BLaER1 treated with 17β-estradiol and CSF1 and Interleukin-3, amounts not matched to agents 10 nM and 100 nM (cell line): ENCODE results near the gene PTP4A2.
"Not testable (repeated sequence)": the region's sequence is repeated elsewhere in the genome, so short reads cannot be mapped to it uniquely, and the experiment has no call there.

Experiments
- H3K27ac ChIP-seq, 11 experiments: shearing (Covaris generic); formaldehyde crosslinking; 2 replicates each; pipeline ENCODE4 v1.8.1; 2022
- H3K27me3 ChIP-seq, 11 experiments: shearing (Covaris generic); formaldehyde crosslinking; 2 replicates each; pipeline ENCODE4 v1.8.1; 2022
- H3K36me3 ChIP-seq, 11 experiments: shearing (Covaris generic); formaldehyde crosslinking; 2 replicates each; pipeline ENCODE4 v1.8.1; 2022
- H3K4me1 ChIP-seq, 10 experiments: shearing (Covaris generic); formaldehyde crosslinking; 2 replicates each; pipeline ENCODE4 v1.8.1; 2022
- H3K4me2 ChIP-seq, 11 experiments: shearing (Covaris generic); formaldehyde crosslinking; 2 replicates each; pipeline ENCODE4 v1.8.1; 2022
- H3K4me3 ChIP-seq, 10 experiments: shearing (Covaris generic); formaldehyde crosslinking; 2 replicates each; pipeline ENCODE4 v1.8.1; 2022
- H3K9ac ChIP-seq, 11 experiments: shearing (Covaris generic); formaldehyde crosslinking; 2 replicates each; pipeline ENCODE4 v1.8.1; 2022
- H3K9me3 ChIP-seq, 11 experiments: shearing (Covaris generic); formaldehyde crosslinking; replicated peaks in 1 of 11; 2 replicates each; pipeline ENCODE4 v1.8.1; 2022
- H4K20me1 ChIP-seq, 11 experiments: shearing (Covaris generic); formaldehyde crosslinking; 2 replicates each; pipeline ENCODE4 v1.8.1; 2022
- Cebpa-rat ChIP-seq, 11 experiments: shearing (Covaris generic); IDR thresholded peaks; 2 replicates each; pipeline ENCODE4 v1.8.1; 2022

Gene PTP4A2

GRCh38 chr1:31955917-31956736 lies 18.0 kb upstream of the PTP4A2 start:
- no peaks in the 10 kb centered on the region for H3K9me3 ChIP-seq
- H3K9ac ChIP-seq: peak overlapping the region; percentile 61 to 90 (median 78)
- peak; percentile 73 to 92 (median 88); a peak in 21 of 22 replicates for TF ChIP-seq Cebpa-rat (IDR thresholded peaks at IDR 0.05)
- no peak overlapping the region for H3K4me3 ChIP-seq
- H3K27me3 ChIP-seq: no peaks in the 10 kb centered on the region
- H3K4me2 ChIP-seq: peak overlapping the region; percentile 42 to 97 (median 87)
- H3K27ac ChIP-seq: peak overlapping the region; percentile 71 to 99 (median 91)
- no peaks in the 10 kb centered on the region for H3K36me3 ChIP-seq
- peaks cover 63 to 99% (median 94%) of the 10 kb centered on the region in 10 experiments for H3K4me1 ChIP-seq
- H4K20me1 ChIP-seq: no peaks in the 10 kb centered on the region

- Histone ChIP-seq H3K4me3 (no peak overlapping the region; a peak in 1 of 20 replicates), H3K36me3 (no peaks in the 10 kb centered on the region), H3K27me3 (no peaks in the 10 kb centered on the region), H3K4me2 (peak overlapping the region; percentile 67 to 97 (median 87)), H3K9ac (peak overlapping the region; percentile 59 to 90 (median 78)), H3K9me3 (no peaks in the 10 kb centered on the region), H3K4me1 (peaks cover 71 to 99% (median 94%) of the 10 kb centered on the region in 10 experiments), H4K20me1 (no peaks in the 10 kb centered on the region), H3K27ac (peak overlapping the region; percentile 71 to 99 (median 91))
- peak in 8 of 11 experiments; percentile 48 to 70 (median 62); a peak in 9 of 22 replicates for TF ChIP-seq Cebpa-rat (IDR thresholded peaks at IDR 0.05)
Observed at GRCh38 chr1:31954607-31955283, 16.6 kb upstream of the PTP4A2 start.

- H3K27ac ChIP-seq: peak overlapping the region in 10 of 11 experiments; percentile 19 to 98 (median 90); a peak in 16 of 22 replicates
- no peak overlapping the region for H3K4me3 ChIP-seq
- H3K9ac ChIP-seq: peak overlapping the region in 5 of 11 experiments; percentile 5 to 32 (median 16); a peak in 3 of 22 replicates
- H3K9me3 ChIP-seq: no peaks in the 10 kb centered on the region
- H4K20me1 ChIP-seq: no peaks in the 10 kb centered on the region
- H3K4me1 ChIP-seq: peaks cover 65 to 99% (median 91%) of the 10 kb centered on the region in 10 experiments
- H3K27me3 ChIP-seq: no peaks in the 10 kb centered on the region
- no peak for TF ChIP-seq Cebpa-rat (IDR thresholded peaks at IDR 0.05)
- H3K4me2 ChIP-seq: peak overlapping the region; percentile 44 to 97 (median 56); a peak in 18 of 22 replicates
- H3K36me3 ChIP-seq: no peaks in the 10 kb centered on the region
Observed at GRCh38 chr1:31952825-31953220, 14.7 kb upstream of the PTP4A2 start.

DNA sequence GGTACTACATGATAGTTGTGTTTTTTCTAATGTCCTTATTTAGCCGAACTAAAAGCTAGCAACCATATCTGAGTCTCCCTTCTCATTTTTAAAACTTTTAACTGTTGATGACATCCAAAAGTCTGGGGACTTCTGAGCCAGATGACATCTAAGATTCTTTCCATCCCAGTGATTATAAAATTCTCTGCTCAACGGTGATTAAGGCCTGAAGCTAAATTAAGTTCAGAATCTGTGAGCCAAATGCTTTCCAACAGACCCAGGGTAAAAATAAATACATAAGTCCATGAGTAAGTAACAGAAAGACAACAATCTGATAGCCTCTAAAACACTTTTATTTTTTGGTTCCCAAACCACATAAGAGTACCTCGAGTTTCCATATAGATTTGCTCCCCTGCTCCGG lies 13.1 kb upstream of the PTP4A2 start:
- Histone ChIP-seq H4K20me1 (no peaks in the 10 kb centered on the region), H3K4me3 (no peak overlapping the region), H3K4me1 (peaks cover 62 to 99% (median 89%) of the 10 kb centered on the region in 10 experiments), H3K27ac (peak overlapping the region in 8 of 11 experiments; percentile 3 to 91 (median 42); a peak in 13 of 22 replicates), H3K9me3 (no peaks in the 10 kb centered on the region), H3K36me3 (no peaks in the 10 kb centered on the region), H3K9ac (peak overlapping the region in 3 of 11 experiments; percentile 3 to 53 (median 36); a peak in 4 of 22 replicates), H3K4me2 (peak overlapping the region; percentile 44 to 97 (median 56)), H3K27me3 (no peaks in the 10 kb centered on the region)
- no peak for TF ChIP-seq Cebpa-rat (IDR thresholded peaks at IDR 0.05)

DNA sequence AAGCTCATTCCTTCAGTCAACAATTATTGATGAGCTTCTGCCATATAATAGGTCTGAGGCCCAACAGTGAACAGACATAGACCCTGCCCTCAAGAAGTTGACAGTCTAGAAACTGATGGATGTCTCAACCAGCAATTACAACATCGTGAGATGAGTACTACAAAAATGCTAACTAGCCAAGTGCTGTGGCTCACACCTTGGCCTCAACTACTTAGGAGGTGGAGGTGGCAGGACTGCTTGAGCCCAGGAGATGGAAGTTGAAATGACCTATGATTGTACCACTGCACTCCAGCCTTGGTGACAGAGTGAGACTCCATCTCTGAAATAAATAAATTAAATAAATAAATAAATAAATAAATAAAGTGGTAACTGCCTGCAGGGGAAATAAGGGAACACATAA lies 11.7 kb upstream of the PTP4A2 start:
- Histone ChIP-seq H3K27ac (no peak overlapping the region), H3K4me1 (peaks cover 56 to 99% (median 88%) of the 10 kb centered on the region in 10 experiments), H3K27me3 (no peaks in the 10 kb centered on the region), H3K4me2 (0 out of 22 replicates have a peak overlapping the region, but pooled peaks of 1 of the 11 experiments have one; percentile 91), H3K9ac (no peak overlapping the region), H3K9me3 (no peaks in the 10 kb centered on the region), H4K20me1 (no peaks in the 10 kb centered on the region), H3K4me3 (no peak overlapping the region), H3K36me3 (no peaks in the 10 kb centered on the region)
- no peak for TF ChIP-seq Cebpa-rat (IDR thresholded peaks at IDR 0.05)

GRCh38 chr1:31945677-31946076 lies 7.5 kb upstream of the PTP4A2 start:
- not testable (repeated sequence) for H4K20me1 ChIP-seq, H3K36me3 ChIP-seq, H3K27me3 ChIP-seq, H3K4me3 ChIP-seq, H3K9me3 ChIP-seq
- Histone ChIP-seq H3K4me2 (peak overlapping the region in 10 of 11 experiments; percentile 83 to 96 (median 92); a peak in 15 of 22 replicates), H3K27ac (peak overlapping the region in 9 of 11 experiments; percentile 93 to 99 (median 98); a peak in 14 of 22 replicates), H3K9ac (peak overlapping the region in 1 of 11 experiments; percentile 91; a peak in 3 of 22 replicates), H3K4me1 (peaks cover 63 to 99% (median 88%) of the 10 kb centered on the region in 10 experiments)

DNA sequence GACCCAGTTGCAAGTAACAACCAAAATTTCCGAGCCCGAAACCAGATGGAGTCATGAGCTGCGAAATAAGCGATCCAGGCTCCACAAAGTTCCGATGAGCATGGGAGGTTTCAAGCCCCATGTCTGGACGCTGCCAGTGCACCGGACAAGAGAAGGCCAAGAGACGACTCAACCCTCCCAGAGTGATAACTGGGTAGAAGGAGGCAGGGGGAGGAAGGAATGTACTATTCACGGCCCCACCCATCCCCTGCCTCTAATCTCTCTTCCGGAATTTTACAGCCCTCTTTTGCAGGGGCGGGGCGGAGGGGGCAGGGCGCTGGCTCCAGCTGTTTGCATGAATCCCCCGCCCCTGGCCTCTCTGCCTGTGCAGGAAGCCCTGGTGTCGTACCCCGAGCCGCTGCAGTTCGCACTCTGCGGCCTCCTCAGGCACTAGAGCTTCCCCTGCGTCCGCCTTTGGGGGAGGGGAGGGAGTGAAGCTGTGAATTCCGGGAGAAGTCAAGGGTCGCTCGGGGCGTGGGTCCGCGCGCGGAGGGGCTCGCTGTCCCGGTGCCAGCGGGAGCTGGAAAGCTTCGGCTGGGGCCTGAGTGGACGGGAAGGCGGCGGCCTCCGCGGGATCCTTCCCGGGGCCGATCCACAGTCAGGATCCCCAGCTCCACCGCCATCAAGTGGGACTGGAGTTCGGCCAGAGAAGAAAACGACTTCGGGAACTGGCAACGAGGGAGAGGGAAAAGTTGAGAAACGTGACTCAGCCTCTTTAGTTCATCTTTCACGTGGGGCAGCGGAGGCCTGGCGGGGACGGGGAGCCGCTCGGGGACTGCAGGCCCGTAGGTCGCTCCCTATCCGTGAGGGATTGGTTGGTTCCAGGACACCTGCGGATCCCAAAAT lies 6.3 kb upstream of the PTP4A2 start:
- H3K27me3 ChIP-seq: no peaks in the 10 kb centered on the region
- peak overlapping the region; percentile 83 to 96 (median 92) for H3K4me2 ChIP-seq
- H3K36me3 ChIP-seq: no peaks in the 10 kb centered on the region
- no peaks in the 10 kb centered on the region for H4K20me1 ChIP-seq
- H3K9ac ChIP-seq: peak overlapping the region; percentile 86 to 93 (median 90)
- no peaks in the 10 kb centered on the region for H3K9me3 ChIP-seq
- H3K4me3 ChIP-seq: peak overlapping the region; percentile 45 to 66 (median 56)
- peaks cover 71 to 100% (median 94%) of the 10 kb centered on the region in 10 experiments for H3K4me1 ChIP-seq
- H3K27ac ChIP-seq: peak overlapping the region; percentile 93 to 99 (median 98)
- no peak for TF ChIP-seq Cebpa-rat (IDR thresholded peaks at IDR 0.05)

- peaks cover 79 to 100% (median 98%) of the 10 kb centered on the region in 10 experiments for H3K4me1 ChIP-seq
- peak overlapping the region in 9 of 10 experiments; percentile 4 to 66 (median 55); a peak in 9 of 20 replicates for H3K4me3 ChIP-seq
- TF ChIP-seq Cebpa-rat (IDR thresholded peaks at IDR 0.05): no peak
- H3K9me3 ChIP-seq: no peaks in the 10 kb centered on the region
- H4K20me1 ChIP-seq: no peaks in the 10 kb centered on the region
- no peaks in the 10 kb centered on the region for H3K27me3 ChIP-seq
- H3K4me2 ChIP-seq: peak overlapping the region; percentile 83 to 96 (median 92)
- no peaks in the 10 kb centered on the region for H3K36me3 ChIP-seq
- peak overlapping the region; percentile 93 to 99 (median 98) for H3K27ac ChIP-seq
- peak overlapping the region; percentile 86 to 93 (median 90); a peak in 20 of 22 replicates for H3K9ac ChIP-seq
Observed at GRCh38 chr1:31943546-31944184, 5.5 kb upstream of the PTP4A2 start.

GRCh38 chr1:31942061-31942460 lies 3.9 kb upstream of the PTP4A2 start:
- not testable (repeated sequence) for H3K27me3 ChIP-seq, H4K20me1 ChIP-seq, H3K4me3 ChIP-seq, H3K36me3 ChIP-seq, H3K9me3 ChIP-seq
- Histone ChIP-seq H3K4me2 (peak overlapping the region; percentile 83 to 96 (median 92)), H3K4me1 (peaks cover 78 to 87% (median 85%) of the 10 kb centered on the region in 10 experiments), H3K27ac (peak overlapping the region; percentile 80 to 99 (median 98)), H3K9ac (peak overlapping the region; percentile 34 to 68 (median 50); a peak in 19 of 22 replicates)
